Raji (cell line): ENCODE results near the gene RNF186.

Source experiments
- POLR2A ChIP-seq: IDR thresholded peaks from 2 replicates; pipeline ENCODE4 v1.6.1; 2011; ENCODE audit warnings: low read depth, low read length, control low read depth; ENCODE audit not compliant: insufficient read depth

The RNF186 gene

GRCh38 chr1:19780267-19780877 lies 34.7 kb downstream of the RNF186 start:
- no peak for TF ChIP-seq POLR2A

- TF ChIP-seq POLR2A, result no peak
Observed at GRCh38 chr1:19776933-19777332, 38.1 kb downstream of the RNF186 start.

- TF ChIP-seq POLR2A, result no peak
Observed at GRCh38 chr1:19776287-19776686, 38.8 kb downstream of the RNF186 start.

DNA sequence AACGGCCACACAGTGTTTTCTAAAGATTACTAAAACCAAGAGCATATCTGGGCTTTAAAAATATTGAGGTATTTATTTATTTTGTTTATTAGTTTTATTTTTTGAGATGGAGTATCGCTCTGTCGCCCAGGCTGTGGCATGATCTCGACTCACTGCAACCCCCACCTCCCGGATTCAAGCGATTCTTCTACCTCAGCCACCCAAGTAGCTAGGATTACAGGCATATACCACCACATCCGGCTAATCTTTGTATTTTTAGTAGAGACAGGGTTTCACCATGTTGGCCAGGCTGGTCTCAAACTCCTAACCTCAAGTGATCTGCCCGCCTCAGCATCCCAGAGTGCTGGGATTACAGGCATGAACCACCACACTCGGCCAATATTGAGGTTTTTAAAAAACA lies 39.3 kb downstream of the RNF186 start:
- TF ChIP-seq POLR2A, result no peak

GRCh38 chr1:19775317-19775716 lies 39.8 kb downstream of the RNF186 start:
- TF ChIP-seq POLR2A, result no peak

- no peak for TF ChIP-seq POLR2A
Observed at GRCh38 chr1:19774180-19774785, 40.8 kb downstream of the RNF186 start.

DNA sequence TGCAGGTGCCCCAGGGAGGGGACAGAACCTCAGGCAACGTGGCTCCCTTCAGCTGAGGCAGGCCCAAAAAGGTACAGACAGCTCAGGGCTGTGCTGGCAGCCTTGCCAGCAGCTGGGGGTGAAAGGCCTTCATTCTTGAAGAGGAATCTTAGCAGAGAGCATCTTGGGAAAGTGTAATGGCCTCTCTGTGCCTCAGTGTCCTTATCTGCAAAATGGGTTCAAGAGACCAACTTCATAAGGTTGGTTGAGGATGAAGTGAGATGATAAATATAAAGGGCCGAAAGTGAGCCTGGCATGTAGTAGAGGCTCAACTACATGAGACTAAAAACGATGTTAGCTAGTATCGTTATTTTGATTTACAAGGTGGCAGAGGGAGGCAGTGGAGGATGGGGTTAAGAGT lies 41.6 kb downstream of the RNF186 start:
- no peak for TF ChIP-seq POLR2A

DNA sequence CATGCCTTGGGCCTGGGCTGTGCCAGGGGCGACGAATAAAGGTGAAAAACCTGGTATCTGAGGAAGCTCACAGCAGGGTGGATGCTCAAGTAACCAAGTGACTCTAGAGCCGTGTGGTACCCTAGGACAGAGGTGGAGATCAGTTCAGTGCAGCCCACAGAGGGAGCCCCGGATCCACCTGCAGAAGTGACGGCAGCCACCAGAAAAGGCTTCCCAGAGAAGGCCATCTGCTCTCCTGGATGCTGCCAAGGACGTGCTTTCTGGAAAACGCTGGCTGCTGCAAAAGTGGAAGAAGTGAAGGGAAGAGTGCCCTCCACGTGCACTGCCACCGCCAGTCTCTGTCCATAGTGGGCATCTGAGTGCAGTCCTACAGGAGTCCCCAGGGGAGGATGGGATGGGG lies 43.0 kb downstream of the RNF186 start:
- no peak for TF ChIP-seq POLR2A

DNA sequence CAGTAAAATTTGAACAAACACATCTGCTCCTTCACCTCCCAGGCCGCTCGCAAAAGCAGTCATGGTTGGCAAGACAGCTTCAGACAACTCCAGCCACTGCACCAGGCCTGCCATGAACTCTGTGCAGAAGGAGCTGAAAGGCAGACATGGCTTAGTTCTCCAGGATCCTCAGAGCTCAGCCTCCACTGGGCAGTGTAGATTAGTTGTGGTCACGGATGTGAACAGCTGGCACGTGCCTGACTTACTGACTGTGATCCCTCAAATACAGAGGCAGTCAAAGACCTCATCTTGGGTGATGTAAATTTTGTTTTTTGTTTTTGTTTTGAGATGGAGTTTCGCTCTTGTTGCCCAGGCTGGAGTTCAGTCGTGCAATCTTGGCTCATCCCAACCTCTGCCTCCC lies 43.7 kb downstream of the RNF186 start:
- no peak for TF ChIP-seq POLR2A

- no peak for TF ChIP-seq POLR2A
Observed at GRCh38 chr1:19770436-19771190, 44.5 kb downstream of the RNF186 start.

GRCh38 chr1:19769211-19769932 lies 45.7 kb downstream of the RNF186 start:
- no peak for TF ChIP-seq POLR2A

DNA sequence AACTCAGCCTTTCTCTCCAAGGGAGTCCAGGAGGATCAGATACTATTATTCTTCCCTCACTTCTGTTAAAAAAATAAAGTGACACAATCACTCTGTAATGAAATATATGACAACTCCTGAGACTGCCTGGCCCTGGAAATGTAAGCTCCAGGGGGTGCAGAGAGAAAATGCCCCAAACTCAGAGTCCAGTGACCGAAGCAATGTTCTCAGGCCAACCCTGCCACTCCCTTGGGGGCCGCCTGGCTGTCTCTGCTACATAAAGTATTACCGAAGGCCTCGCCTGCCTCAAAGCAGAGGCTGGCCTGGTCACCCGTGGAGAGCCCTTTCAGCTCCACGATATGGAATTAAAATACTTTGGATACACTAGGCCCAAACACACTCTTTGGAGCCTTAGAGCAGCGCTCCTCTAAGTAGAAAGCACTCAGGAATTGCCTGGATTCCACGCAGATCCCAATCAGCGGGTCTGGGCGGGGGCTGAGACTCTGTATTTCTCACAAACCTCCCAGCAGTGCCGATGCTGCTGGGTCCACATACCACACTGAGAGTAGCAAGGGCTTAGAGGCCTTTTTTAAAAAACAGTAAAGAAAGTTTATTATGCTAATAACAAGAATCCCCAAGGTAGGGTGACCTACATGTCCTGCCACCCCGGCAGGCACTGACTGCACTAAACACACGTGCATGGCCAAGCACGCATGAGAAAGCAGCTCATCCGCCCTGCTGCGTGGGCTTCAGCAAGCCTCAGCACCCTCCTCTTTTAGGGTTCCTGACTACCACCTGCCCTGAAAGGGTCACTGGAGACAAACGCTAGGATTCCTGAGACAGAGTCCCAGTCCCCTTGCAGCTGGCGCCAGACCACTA lies 46.5 kb downstream of the RNF186 start:
- TF ChIP-seq POLR2A, result no peak

- TF ChIP-seq POLR2A, result no peak
Observed at GRCh38 chr1:19765623-19766022, 49.5 kb downstream of the RNF186 start.

GRCh38 chr1:19764848-19765247 lies 50.2 kb downstream of the RNF186 start:
- TF ChIP-seq POLR2A, result no peak
